Measurements from ENCODE around the gene SEC24D. TPM values are rescaled to one million over a fixed set of nuclear protein-coding genes. Genes with fewer than 3 reads are reported as not detected.
A peak's percentile ranks its signal among the peaks of the same experiment; 100 is the strongest.

Gene SEC24D
- total RNA-seq, 3 donors from 2014 or later: 24.5 to 63.6 (median 50.8) TPM

DNA sequence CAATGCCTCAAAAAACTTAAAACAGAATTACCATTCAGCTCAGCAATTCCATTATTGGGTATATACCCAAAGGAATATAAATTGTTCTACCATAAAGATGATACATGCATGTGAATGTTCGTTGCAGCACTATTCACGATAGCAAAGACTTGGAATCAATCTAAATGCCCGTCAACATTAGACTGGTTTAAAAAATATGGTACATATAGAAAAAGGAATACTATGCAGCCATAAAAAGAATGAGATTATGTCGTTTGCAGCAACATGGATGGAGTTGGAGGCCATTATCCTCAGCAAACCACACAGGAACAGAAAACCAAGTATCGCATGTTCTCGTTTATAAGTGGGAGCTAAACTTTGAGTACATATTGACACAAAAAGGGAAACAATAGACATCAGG, 41.9 kb upstream of the SEC24D start:
- H3K4me1 ChIP-seq: no peaks in the 10 kb centered on the region
- no peak overlapping the region for H3K4me3 ChIP-seq
- no peaks in the 10 kb centered on the region for H3K27me3 ChIP-seq
- no peak for TF ChIP-seq POLR2AphosphoS5 (IDR thresholded peaks at IDR 0.05)
- no peak for TF ChIP-seq POLR2A (IDR thresholded peaks at IDR 0.05)
- TF ChIP-seq CTCF (IDR thresholded peaks at IDR 0.05): no peak
- no peak overlapping the region for H3K27ac ChIP-seq
- intact Hi-C loops (cut with DNase I; ENCODE audit: low total_unique reads): no loop called here
- no peaks in the 10 kb centered on the region for H3K36me3 ChIP-seq
- no peak for DNase-seq (ENCODE audit: low spot score in 2 of 2)
- no peaks in the 10 kb centered on the region for H3K9me3 ChIP-seq

- no peak for TF ChIP-seq CTCF (IDR thresholded peaks at IDR 0.05)
- no peak for TF ChIP-seq POLR2A (IDR thresholded peaks at IDR 0.05)
- TF ChIP-seq POLR2AphosphoS5 (IDR thresholded peaks at IDR 0.05): no peak
- Histone ChIP-seq H3K4me1 (no peaks in the 10 kb centered on the region), H3K9me3 (no peaks in the 10 kb centered on the region), H3K4me3 (no peak overlapping the region), H3K27ac (no peak overlapping the region), H3K27me3 (no peaks in the 10 kb centered on the region), H3K36me3 (no peaks in the 10 kb centered on the region)
- intact Hi-C loops (cut with DNase I; ENCODE audit: low total_unique reads): no loop called here
- no peak for DNase-seq (ENCODE audit: low spot score in 2 of 2)
Measured at GRCh38 chr4:118872181-118872580, 36.3 kb upstream of the SEC24D start.

GRCh38 chr4:118869808-118870342, 33.9 kb upstream of the SEC24D start:
- H3K27me3 ChIP-seq: no peaks in the 10 kb centered on the region
- no peaks in the 10 kb centered on the region for H3K4me1 ChIP-seq
- peak overlapping the region in 1 of 2 donors; percentile 44 for H3K27ac ChIP-seq
- intact Hi-C loops (cut with DNase I; ENCODE audit: low total_unique reads): loop anchor here (2.0 kb wide), 1 partner anchor 37 kb away; no protein-coding TSS in a partner anchor
- H3K9me3 ChIP-seq: no peaks in the 10 kb centered on the region
- no peak for DNase-seq (ENCODE audit: low spot score in 2 of 2)
- no peak overlapping the region for H3K4me3 ChIP-seq
- TF ChIP-seq POLR2AphosphoS5 (IDR thresholded peaks at IDR 0.05): no peak
- no peak for TF ChIP-seq POLR2A (IDR thresholded peaks at IDR 0.05)
- TF ChIP-seq CTCF (IDR thresholded peaks at IDR 0.05): no peak
- no peaks in the 10 kb centered on the region for H3K36me3 ChIP-seq

DNA sequence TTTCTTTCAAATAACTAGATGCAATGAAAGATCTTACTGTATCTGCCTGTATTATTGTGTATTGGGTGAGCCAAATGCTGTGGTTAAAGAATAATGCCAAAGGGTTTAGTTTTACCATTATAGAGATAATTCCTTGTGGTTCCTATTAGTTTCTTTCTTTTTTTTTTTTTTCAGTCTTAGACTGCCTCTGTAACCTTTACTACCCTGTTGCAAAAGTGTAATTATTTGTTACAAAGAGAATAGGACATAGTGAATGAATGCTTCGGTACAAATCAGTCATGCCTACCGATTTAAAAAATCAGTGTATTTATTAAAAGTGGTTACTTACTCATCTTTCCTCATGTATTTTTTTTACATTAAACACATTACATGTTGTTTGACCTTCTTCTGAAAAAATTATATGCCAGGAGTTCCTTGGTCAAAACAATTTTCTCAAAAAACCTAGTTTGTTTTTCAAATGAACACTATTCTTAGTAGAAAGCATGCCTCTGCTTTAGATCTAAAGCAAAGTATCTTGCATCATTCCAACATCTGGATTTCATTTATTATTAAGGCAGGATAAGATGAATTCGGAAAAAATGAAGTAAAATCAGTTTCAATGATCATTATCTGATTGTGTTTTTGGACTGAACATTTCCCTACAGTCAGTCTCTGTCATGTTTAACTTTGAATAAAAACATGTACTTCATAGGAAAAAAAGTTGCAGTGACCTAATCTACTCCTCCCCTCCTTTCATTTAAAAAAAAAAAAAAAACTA, 31.6 kb upstream of the SEC24D start:
- TF ChIP-seq POLR2A (IDR thresholded peaks at IDR 0.05) (no peak), POLR2AphosphoS5 (IDR thresholded peaks at IDR 0.05) (no peak), CTCF (IDR thresholded peaks at IDR 0.05) (no peak)
- H3K9me3 ChIP-seq: no peaks in the 10 kb centered on the region
- H3K27ac ChIP-seq: no peak overlapping the region
- H3K27me3 ChIP-seq: no peaks in the 10 kb centered on the region
- H3K36me3 ChIP-seq: no peaks in the 10 kb centered on the region
- no peaks in the 10 kb centered on the region for H3K4me1 ChIP-seq
- H3K4me3 ChIP-seq: no peak overlapping the region
- no peak for DNase-seq (ENCODE audit: low spot score in 2 of 2)
- intact Hi-C loops (cut with DNase I; ENCODE audit: low total_unique reads): loop anchor here (2.0 kb wide), 1 partner anchor 39 kb away; no protein-coding TSS in a partner anchor

DNA sequence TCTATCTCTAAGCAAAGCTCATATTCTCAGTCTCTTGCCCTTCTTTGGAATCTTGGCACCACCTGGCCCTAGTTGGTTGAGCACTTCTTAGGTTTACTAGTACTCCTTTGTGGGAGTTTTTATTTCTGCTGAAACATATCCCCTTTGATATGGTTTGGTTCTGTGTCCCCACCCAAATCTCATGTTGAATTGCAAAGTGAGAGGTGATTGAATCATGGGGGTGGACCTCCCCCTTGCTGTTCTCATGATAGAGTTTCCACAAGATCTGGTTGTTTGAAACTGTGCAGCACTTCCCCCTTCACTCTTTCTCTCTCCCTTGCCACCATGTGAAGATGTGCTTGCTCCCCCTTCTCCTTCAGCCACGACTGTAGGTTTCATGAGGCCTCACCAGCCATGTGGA, 30.5 kb upstream of the SEC24D start:
- Histone ChIP-seq H3K9me3 (no peaks in the 10 kb centered on the region), H3K36me3 (no peaks in the 10 kb centered on the region), H3K4me1 (no peaks in the 10 kb centered on the region), H3K4me3 (no peak overlapping the region), H3K27ac (peak overlapping the region in 1 of 2 donors; percentile 5), H3K27me3 (no peaks in the 10 kb centered on the region)
- TF ChIP-seq POLR2AphosphoS5 (IDR thresholded peaks at IDR 0.05) (no peak), CTCF (IDR thresholded peaks at IDR 0.05) (no peak), POLR2A (IDR thresholded peaks at IDR 0.05) (no peak)
- no peak for DNase-seq (ENCODE audit: low spot score in 2 of 2)
- intact Hi-C loops (cut with DNase I; ENCODE audit: low total_unique reads): no loop called here

Measured in breast epithelium (tissue), 4 donors.